ENCODE data around the gene EVL.

EVL gene

DNA sequence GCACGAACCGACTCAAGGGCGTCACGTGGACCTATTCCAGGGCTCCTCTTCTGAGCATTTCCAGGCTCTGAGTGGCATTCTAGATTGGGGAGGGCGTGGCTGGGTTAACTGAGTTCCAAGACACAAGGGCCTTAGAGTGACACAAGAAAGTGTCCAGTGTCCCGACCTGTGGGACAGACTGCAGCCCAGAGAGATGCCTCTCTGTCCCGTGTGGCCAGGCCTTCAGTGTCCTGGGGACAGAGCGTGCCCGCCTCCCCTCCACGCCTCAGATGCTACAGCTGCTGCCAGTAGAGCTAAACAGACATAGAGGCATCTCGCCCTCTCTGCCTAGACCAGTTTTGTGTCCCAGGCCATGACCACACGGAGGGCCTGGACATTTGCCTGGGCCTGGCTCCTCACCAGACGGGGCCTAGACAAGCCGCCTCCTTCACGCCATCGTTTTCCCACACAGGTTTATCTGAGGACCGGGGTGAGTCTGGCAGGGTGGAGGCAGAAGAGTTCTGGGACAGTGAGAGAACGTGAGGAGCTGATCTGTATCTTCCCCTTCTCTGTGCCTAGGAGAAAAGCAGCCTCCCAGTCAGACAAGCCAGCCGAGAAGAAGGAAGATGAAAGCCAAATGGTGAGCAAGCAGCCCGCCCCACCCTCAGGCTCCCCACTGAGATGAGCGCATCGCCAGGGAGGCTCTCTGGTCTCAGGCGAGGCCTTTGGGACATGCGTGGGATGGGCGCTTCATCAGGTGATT lies 67.1 kb downstream of the EVL start:
- DNase-seq = no peak

DNA sequence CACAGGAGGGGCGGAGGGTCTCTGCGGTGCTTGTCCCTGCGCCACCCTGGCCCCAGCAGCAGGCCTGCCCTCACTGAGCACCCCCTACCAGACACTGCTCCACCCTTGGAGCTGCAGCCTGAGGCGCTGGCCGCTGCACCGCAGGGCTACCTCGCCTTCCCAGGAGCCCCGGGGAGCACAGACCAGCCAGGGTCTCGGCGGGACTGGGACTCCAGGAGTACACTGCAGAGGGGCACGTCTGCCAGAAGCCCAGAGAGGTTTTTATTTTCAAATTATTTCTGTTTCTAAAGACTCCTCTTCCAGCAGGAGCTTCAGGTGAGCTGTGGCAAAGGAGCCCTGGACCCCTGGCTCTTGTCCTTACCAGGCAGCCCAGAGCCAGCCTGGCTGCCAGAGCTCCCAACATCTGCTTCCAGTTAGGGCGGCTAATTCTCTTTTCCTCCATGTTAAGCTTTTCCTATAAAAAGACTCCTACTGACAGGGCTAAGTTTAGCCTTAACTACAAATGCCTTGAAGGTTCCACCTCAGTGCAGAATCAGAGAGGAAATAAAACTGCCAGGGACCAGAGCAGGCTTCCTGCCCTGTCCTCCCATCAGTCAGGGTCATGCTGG lies 67.8 kb downstream of the EVL start:
- no peak for DNase-seq

DNA sequence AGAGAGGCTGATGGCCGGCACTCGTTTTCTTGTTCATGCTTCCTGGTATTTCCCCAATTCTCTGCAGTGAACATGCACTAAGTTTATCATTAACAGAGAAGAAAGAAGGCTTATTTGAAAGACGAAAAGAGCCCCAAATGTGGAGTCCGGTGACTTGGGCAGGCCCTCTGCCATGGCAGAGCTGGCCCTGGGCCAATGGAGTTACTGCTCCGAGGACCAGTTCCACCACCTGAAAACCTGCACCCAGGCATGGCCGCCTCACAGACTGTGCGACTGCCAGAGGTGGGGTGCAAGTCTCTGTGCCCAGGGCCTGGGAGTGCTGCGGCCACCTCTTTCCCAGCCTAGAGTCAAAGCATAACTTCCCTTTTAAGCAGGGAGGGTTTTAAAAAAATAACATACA lies 69.4 kb downstream of the EVL start:
- no peak for DNase-seq

DNA sequence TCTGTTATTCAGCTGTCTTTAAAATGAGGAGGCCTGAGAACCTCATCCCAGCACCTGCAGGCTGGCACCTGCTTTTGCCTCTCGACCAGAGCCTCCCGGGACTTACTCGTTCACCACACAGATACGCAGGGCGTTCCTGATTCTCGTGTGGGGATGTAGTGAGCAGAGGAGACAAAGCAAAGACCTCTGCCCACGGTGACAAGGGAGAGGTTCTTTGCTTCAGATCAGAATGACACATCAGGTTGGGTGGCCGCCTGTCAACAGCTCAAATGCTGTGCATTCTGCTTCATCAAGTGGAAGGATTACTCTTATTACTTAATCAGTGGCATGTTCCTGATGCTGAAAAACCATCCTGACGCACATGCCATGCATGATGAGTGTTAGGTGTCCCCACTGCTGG lies 69.9 kb downstream of the EVL start:
- DNase-seq = no peak

DNA sequence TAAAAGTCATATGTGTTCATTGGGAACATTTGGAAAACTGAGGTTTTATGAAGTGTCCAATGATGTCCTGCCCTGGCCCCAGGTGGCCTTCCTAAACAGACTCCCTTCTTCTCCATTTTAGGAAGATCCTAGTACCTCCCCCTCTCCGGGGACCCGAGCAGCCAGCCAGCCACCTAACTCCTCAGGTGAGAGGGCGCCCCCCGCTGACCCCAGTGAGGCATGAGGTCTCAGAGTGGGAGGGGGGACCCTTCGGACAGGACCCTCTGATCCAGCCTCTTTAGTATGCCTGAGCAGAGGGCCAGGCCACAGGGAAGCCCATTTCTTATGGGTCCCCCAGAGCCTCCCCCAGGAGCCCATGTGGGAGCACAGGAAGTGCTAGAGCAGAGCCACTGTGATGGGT lies 70.6 kb downstream of the EVL start:
- DNase-seq = no peak

DNA sequence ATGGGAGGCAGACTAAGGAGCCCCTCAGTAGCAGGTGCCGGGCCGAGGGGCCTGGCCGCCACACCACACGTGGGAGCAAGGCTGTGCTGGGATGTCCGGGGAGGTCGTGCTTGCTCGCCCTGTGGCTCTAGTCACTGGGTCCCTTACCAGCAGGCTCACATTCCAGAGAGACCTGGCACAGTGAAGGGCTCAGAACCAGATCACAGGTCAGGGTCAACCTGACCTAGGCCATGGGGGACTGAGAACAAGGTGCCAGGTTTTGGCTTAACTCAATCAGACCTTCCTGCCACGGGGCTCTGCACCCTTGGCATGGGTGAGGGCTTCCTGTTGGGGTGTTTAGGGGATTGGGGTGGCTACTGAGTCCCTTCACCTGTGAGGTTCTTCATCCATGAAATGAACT lies 72.0 kb downstream of the EVL start:
- no peak for DNase-seq

DNA sequence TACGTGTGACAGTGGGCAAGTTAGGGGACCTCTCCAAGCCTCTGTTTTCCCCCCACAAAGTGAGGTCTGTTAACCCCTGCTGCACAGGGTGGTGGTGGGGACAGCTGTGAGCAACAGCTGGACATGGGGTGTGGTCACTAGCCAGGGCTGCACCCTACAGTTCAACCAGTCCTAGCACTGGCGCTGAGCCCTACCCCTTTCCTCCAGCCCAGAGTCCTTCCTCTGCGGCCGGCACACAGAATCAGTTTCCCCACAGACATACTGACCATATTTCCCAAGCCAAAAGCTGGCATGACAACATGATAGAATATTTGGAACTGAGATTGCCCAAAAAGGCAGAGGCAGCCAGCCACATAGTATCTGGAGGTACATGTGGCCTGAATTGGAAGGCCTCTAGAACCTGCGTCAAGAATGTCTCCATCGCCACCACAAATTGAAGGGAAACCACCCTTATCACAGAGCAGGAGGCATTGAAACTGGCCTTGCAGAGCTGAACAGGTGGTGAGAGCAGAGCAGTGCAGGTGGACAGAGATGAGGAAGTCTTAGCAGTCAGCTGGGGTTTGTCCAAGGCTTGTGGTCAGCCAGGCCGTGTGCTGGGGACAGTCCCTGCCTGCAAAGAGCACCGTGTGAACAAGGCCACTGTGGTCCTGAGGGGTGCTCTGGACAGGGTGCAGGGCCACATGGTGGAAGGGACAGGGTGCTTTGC lies 73.0 kb downstream of the EVL start:
- DNase-seq = no peak

DNA sequence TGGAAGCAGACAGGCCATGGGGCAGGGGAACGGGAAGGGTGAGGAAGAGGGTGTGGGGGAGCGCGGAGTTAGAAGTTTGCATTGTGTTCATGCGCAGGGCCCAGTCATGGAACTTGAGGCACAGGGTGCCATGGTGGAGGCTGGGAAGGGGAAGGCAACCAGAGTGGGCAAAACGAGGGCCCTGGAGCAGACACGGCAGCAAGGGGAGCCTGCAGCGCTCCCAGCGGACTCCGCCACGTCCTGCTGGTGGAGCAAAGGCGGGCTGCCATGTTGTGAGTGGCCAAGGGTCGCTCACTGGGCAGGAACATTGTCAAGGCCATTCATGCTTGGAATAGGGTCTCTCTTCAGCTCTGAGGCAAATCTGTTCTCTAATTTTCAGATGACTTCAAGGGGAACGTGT lies 73.7 kb downstream of the EVL start:
- DNase-seq = no peak

DNA sequence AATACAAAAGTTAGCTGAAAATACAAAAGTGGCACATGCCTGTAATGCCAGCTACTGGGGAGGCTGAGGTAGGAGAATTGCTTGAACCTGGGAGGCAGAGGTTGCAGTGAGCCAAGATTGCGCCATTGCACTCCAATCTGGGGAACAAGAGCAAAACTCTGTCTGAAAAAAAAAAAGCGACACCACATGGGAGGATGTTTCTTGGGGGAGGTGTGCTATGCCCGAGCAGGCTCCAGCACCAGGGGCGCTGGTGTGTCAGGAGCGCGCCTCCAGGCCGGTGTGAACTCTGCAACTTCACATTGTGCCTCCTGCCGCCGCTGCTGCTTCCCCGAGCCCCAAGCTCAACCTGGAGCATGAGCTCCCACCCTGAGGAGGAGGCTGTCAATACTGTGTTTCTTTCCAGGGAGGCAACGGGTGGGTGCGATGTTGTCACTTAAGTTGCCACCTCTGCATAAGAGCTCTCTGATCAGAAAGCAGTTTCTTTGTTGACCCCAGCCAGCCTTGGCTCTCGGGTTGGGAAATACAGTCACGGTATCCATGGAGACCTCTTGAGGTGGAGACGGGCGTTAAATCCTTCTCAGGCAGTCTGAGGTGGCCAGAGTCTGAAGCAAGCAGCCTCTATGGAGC lies 75.3 kb downstream of the EVL start:
- no peak for DNase-seq

DNA sequence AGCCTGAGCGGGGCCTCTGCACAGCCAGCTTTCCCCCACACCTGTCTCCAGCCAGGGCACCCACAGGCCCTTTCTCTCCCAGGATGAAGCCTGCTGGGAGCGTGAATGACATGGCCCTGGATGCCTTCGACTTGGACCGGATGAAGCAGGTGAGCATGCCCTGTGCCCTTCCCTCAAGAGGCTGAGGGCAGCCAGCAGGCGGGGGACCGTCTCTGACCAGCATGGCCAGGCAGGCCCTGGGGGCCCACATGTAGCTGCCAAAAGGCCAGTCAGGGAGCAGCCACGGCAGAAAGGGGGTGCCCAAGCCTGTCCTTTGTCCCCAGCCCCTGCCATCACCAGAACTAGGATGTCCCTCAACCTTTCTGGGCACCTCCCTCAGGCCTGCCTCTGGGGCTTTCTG lies 75.9 kb downstream of the EVL start:
- DNase-seq = no peak

DNA sequence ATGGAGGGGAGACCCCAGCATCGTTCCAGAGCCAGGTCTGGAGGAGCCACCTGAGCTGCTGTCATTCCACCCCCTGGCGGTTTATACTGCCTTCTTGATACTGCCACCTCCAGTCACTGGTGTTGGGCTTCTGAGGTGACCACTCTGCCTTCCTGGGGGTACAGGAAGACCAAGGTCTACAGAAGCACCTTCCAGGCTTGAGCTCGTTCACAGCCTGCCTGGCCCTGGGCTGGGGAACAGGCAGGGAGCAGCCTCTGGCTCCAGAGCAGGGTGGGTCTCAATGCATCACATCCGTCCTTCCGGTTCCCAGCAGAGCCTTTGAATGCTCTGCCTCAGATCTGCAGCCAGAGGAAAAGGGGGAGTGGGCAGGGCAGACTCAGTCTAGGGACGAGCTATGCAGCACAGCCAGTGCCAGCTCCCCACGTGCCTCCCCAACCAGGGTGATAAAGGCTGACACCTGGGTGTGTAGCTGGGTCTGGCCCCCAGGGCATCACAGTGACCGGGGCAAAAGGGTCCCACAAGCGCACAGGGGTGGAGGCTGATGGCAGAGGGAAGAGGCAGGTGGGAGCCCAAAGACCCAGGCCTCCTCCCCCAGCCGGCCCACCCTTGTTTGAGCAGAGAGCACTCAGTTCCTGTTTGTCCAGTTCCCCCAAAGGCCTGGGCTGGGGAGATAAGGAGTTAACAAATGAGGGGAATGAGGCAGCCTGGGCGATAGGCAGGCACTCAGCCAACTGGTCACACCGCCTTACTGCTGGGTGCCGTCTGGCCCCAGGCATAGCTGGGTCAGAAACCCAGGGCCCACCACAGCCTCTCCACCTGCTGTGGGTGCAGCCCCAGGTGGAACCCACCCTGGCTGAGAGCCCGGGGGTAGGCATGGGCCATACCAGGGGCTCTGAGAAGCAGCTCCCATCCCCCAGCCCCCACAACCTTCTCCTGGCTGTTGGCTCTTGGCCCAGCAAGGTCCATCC lies 77.1 kb downstream of the EVL start:
- no peak for DNase-seq

DNA sequence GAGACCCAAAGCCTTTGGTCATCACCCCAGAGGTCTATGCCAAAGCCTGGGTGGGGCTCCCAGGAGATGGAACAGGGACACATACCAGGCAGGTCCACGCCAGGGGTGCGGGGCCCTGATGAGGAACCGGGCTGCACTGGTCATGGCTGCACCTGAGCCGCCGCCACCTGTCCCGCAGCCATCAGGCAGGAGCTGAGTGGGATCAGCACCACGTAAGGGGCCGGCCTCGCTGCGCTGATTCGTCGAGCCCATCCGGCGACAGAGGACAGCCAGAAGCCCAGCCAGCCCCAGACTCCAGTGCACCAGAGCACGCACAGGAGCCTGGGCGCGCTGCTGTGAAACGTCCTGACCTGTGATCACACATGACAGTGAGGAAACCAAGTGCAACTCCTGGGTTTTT lies 78.3 kb downstream of the EVL start:
- no peak for DNase-seq

DNA sequence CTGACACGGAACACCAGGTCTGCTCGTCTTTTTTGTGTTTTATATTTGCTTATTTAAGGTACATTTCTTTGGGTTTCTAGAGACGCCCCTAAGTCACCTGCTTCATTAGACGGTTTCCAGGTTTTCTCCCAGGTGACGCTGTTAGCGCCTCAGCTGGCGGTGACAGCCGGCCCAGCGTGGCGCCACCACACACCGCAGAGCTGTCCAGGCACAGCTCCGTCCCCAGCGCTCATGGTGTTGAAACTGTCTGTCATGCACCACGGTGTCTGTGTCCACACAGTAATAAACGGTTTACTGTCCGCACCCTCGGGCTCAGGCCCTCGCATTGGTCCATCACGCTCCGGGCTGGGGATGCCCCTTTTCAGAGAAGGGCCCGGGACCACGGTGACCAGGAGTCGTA lies 78.7 kb downstream of the EVL start:
- DNase-seq = no peak

DNA sequence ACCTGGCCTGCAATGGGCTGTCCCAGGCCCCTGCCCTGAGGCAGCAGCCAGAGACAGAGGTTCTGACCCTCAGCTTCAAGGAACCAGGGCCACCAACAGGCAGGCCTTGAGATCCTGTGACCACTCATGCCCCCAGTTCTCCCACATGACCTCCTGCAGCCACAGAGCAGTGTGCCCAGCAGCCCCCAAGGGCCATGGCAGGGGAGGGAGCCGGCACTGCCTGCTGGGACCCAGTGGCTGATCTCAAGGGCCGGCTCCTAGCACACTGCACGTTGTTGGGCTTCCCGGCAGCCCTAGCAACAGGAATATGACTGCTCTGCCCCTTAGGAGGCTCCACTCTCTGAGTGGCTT lies 79.4 kb downstream of the EVL start:
- DNase-seq = no peak

DNA sequence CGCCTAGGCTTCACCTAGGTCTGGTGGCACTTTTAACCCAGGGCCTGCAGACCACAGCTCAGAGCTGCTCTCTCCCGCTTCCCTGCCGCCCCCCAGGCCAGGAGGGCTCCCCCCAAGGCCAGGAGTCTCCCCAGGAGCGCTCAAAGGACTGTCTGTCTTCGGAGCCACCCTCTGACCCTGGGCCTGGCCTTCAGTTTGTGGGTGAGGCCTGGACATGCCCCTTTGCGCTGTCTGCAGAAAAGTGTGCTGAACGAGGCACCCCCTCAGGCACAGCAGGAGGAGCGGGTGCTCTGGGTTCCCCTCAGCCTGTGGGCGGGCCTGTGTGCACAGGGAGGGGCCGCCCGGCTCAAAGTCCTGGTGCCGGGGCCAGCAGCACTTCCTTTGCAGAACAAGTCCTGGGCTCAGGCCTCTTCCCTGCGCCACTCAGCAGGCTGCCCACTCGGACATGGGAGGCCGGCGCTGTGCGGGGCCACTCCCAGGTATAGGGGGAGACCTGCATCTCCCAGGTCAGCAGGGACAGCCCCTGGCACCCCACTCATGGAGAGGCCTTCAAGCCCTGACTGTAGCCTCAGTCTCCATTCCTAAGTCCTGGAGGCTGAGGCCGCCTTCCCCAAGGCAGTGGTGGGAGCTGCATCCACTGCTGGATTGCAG lies 79.9 kb downstream of the EVL start:
- no peak for DNase-seq

DNA sequence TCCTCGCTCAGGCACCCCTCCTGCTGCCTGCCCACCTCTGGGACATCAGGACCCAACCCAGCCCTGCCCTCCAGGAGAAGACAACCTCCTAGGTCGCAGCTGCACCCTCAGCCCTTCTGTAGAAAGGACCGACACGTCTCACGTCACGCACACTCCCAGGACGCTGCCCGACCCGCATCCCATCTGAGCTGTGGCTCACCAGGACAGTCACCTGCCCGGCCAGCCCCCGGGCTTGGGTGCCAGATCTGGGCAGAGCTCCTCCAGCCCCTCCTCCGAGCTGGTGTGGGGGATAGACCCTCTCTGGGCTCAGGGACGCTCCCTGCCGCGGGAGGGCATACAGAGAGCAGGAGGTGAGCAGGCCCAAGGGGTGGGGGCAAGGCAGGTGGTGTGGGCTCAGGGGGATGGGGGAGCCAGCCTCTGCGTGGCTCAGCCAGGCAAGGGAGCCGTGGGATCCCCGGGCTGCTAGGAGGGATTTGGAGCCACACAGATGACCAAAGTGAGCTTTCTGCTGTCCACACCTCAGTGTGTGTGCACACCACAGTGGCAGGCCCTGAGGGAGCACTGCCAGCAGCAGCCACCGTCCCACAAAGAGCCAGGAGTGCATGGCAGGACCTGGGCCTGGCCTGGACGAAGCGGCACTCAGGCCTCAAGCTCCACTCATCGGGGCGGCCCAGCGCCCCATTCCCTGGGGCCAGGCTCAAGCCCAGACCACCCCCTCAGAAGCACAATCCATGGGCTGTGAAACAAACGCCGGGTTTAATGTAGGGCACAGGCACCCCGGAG lies 80.7 kb downstream of the EVL start:
- no peak for DNase-seq

DNA sequence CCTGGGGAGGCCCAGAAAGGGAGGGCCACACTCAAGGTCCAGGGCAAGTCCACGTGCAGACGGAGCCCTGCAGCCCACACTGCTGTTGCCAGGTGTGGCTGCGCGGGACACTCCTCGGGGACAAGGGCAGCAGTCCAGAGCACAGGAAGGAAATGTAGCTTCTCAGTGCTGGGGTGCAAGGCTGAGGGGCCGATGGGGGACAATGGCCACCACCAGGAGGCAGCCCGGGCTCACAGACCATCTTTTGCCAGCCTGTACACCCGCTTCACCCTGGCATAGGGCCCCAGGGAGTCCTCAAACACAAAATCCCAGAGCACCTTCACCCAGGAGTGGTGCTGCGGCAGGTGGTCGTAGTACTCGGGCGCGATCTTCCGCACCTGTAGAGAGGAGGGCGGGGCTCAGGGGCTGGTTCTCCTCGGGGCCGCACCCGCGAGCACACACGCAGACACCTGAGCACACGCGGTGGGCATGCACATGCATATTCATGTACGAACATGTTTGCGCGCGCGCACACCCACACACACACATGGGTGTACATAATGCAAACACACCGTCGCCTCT lies 81.4 kb downstream of the EVL start:
- DNase-seq = no peak

DNA sequence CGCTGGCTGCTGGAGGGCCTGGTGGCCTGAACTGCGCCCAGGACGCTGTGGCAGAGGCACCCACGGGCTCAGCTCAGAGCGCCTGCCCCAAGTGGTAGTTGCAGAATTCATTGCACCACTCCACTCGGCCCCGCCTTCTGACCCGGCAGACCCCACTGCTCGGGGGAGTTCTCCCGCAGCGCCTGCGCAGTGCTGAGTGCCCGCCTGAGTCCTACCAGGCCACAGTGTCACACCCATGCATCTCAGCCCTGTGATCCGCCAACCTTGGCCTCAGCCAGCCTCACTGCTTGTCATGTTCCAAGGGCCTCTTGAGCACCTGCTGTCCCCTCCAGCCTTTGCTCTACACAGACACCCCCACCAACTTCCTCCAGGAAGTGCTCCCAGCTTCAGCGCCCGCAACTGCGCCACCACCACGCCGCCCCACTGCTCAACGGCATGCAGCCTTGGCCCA lies 82.0 kb downstream of the EVL start:
- peak; percentile 79 for DNase-seq

DNA sequence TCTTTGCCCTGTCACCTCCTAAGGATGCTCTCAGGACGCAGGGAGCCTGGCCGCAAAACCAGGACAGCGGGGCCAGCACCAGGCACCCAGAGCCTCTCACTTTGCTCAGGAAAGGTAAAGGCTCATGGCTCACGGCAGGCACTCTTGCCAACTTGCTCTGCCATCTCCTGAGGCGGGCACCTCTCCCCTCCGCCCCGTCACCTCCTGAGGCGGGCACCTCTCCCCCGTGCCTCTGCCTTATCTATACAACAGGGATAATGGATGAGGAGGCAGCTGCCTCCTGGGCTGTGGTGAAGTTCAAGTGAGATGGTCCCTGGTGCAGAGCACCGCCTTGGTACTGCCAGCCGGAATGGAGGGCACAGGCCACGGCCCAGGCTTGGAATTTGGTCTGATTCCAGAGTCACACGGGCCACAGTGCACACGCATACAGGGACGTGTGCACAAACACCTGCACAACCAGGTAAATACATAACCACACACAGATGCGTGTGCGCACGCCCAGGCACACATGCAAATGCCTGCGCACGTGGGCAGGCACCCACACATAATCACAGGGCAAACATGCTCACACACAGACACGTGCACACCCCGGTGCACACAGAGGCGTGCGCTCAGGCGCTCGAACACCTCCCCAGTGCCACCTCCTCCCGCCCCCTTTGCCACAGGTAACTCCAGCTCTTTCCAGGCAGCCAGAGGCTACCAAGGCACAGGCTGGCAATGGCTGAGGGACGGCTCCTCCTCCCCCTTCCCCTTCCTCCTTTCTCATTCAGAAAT lies 82.7 kb downstream of the EVL start:
- no peak for DNase-seq

All from CD4-positive, alpha-beta T cell treated with Interferon gamma for 1 hour (primary cell).